Fibroblast of villous mesenchyme (primary cell): ENCODE data around the gene SHE. TPM values are rescaled to one million over a fixed set of nuclear protein-coding genes. Genes with fewer than 3 reads are reported as not detected.
"Not testable (repeated sequence)": the region's sequence is repeated elsewhere in the genome, so short reads cannot be mapped to it uniquely, and the experiment has no call there.

ENCODE experiments used
- DNase-seq: peaks from one replicate; pipeline ENCODE4 v3.0.0-alpha.2; 2010; ENCODE audit warnings: low read depth
- H3K4me3 ChIP-seq: 2 replicates; pipeline ENCODE4 v1.5.1; 2011; ENCODE audit warnings: low read depth, mild to moderate bottlenecking, low read length
- total RNA-seq: library from RNA; depleted of rRNA; stranded (reverse); fragments of >200 nt; gene quantifications from 2 replicates; pipeline ENCODE4 v1.2.3, GENCODE V29; 2012
- TF ChIP-seq, protein P1 (sequence below): IDR thresholded peaks from 2 replicates; pipeline ENCODE4 v1.5.1; 2012; ENCODE audit warnings: low read depth, mild to moderate bottlenecking, low read length; ENCODE audit not compliant: insufficient read depth

Gene SHE
- total RNA-seq, 1 donor: not detected

DNA sequence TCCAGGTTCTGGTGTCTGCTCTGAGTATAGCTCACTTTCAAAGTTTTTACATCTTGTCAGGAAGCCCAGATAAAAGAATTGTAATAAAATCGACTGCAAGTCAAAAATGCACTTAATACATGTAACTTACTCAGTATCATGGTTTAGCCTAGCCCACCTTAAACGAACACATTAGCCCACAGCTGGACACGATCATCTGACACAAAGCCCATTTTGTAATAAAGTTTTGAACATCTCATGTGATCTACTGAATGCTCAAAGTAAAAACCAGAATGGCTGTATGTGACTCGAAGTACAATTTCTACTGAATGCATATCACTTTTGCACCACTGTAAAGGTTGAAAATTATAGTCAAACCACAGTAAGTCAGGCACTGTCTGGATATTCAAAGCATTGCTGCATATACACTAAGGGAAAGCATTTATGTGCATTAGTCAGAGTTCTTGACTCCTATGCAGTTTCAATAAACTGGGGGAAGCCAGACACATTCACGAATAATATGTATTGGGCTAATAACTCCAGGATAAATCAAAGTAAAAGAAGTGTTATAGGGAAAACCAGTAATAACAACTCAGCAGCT is 12.4 kb downstream of the SHE start:
- no peak for DNase-seq
- H3K4me3 ChIP-seq: no peak overlapping the region
- TF ChIP-seq, protein P1, sequence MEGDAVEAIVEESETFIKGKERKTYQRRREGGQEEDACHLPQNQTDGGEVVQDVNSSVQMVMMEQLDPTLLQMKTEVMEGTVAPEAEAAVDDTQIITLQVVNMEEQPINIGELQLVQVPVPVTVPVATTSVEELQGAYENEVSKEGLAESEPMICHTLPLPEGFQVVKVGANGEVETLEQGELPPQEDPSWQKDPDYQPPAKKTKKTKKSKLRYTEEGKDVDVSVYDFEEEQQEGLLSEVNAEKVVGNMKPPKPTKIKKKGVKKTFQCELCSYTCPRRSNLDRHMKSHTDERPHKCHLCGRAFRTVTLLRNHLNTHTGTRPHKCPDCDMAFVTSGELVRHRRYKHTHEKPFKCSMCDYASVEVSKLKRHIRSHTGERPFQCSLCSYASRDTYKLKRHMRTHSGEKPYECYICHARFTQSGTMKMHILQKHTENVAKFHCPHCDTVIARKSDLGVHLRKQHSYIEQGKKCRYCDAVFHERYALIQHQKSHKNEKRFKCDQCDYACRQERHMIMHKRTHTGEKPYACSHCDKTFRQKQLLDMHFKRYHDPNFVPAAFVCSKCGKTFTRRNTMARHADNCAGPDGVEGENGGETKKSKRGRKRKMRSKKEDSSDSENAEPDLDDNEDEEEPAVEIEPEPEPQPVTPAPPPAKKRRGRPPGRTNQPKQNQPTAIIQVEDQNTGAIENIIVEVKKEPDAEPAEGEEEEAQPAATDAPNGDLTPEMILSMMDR: no peak

DNA sequence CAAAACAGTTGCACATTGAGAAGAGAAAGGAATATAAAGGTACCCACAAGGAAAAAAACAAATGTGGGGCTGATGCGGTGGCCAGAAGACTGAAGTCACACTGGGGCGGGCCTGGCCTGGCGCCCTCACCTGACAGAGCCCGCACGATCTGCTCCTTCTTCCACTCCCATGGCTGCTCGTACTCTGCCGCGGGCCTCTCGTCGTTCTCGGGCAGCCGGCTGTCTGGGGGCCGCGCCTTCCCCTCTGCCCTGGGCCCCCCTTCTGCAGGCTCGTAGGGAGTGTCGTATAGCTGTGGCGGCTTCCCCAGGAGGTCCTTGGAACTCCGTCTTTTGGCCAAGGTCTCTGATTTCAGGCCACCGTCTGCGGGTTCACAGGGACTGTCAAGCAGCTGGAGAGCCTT is 13.3 kb downstream of the SHE start:
- no peak overlapping the region for H3K4me3 ChIP-seq
- DNase-seq: no peak
- TF ChIP-seq, protein P1: no peak

DNA sequence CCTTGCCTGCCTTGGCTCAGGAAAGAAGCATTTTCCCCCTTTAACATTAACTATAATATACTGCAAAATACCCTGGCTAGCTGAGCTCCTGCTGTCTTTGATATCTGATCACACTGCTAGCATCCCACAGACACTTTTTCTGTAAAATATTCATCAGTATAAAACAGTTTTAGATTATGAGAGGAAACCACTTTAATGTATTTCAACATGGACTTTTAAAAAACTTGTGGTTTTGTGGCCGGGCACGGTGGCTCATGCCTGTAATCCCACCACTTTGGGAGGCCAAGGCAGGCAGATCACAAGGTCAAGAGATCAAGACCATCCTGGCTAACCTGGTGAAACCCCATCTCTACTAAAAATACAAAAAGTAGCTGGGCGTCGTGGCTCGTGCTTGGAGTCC is 15.5 kb downstream of the SHE start:
- DNase-seq, H3K4me3 ChIP-seq: not testable (repeated sequence)

DNA sequence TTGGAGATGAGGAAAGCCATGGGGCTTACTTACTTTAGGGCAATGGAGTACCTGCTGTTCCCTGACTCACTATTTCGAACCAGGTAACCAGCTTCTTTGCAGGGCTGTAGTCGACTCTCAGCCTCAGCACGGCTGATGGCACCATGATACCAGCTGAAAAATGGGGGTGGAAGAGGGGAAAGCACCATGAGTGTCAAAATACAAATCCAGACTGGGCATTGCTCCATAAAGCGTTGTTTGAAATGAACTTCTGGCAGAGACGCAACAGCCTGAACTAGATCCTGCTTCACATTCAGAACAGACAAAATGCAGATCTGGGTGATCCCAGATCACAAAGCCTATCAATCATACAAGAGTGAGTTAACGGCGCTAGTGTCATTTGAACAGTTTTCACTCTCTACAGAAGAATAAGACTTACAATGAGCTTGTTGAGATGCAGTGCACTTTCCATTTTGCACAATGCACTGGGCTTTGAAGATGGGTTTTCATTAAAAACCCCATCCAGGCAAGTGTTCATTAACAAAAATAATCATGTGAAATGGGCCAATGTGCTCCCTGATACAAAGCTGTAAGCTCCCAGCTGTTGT is 16.2 kb downstream of the SHE start:
- TF ChIP-seq, protein P1: no peak
- no peak for DNase-seq

DNA sequence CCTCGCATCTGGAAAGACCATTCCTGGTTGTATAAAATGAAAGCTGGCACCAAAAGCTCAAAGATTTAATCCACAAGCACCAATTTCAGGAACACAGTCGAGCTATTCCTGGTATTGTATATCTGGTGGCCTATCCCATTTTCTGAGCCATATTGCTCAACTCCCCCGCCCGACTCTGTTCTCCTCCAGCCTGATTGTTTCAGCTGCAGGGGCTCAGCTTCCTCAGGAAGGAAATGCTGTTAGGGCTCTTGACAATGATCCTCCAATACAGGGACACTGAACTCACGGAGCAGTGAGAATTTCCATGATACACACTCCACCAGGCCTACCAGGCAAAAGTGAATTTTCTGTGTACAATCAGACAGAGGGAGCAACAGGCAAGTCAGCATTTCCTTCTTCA is 17.1 kb downstream of the SHE start:
- DNase-seq: no peak
- TF ChIP-seq, protein P1: no peak
- no peak overlapping the region for H3K4me3 ChIP-seq

More for the DNA sequence above, 16.2 kb downstream of the SHE start:
- H3K4me3 ChIP-seq: no peak overlapping the region

DNA sequence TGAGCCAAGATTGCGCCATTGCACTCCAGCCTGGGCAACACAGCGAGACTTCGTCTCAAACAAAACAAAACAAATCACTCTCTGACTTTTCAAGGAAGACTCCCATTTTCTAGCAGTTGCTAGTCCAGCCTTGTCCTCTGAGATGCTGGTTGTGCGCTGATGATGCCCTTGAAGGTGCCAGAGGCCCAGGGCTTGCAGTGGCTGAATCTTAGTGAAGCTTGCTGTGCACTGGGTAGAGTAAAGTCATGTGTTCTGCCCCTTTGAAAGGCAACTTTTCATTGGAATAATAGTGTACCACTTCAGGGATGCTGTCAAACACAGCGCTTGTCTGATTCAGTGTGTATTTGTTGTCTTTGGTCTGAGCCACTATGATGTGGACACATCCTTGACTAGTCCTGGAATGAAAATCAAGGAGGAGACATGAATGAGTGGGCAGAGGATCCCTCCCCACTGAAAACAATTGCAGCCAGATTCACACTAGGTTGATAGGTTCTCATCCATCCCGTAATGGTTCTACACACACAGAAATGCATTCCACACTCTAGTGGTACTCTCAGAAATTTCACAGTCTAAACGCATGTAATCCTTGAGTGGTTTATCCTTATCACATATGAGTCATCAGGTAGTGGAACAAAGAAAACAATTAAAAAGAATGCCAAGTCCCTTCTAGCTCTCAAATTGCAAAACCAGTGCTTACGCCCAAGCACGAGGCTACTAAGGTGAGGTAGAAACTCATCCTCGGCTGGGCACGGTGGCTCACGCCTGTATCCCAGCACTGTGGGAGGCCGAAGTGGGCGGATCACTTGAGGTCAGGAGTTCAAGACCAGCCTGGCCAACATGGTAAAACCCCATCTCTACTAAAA is 18.0 kb downstream of the SHE start:
- TF ChIP-seq, protein P1: no peak
- no peak overlapping the region for H3K4me3 ChIP-seq
- DNase-seq: peak; percentile 39

DNA sequence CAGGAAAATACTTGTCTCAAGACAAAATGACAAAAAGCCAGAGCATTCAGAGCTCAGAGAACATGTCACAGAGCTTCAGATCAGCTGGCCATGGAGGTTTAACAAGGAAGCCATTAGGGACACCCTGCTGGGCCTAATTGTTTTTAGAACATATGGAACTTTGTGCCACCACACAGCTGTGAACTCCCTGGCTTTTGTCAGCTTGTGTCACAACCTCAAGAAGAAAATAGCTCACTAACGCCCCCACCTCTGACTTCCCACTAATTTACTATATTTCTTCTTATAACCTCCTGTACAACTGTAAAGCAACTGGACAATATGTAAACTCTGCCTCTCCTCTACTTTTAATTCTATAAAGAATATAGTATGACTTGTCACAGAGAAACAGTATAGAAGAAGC is 21.2 kb downstream of the SHE start:
- no peak overlapping the region for H3K4me3 ChIP-seq
- no peak for DNase-seq
- TF ChIP-seq, protein P1: no peak
